HG03469 (cell line): ENCODE results near the gene CEACAM5.
"Not testable (repeated sequence)": the region's sequence is repeated elsewhere in the genome, so short reads cannot be mapped to it uniquely, and the experiment has no call there.

Experiments used
- ATAC-seq: cut with Tn5 transposase; IDR thresholded peaks from one replicate; pipeline ENCODE4 v1.9.1; 2021; ENCODE audit warnings: mild to moderate bottlenecking, moderate library complexity, moderate number of reproducible peaks; ENCODE audit not compliant: unreplicated experiment

CEACAM5 gene

GRCh38 chr19:41700381-41701195 lies 7.8 kb upstream of the CEACAM5 start:
- ATAC-seq = no peak

- ATAC-seq = no peak
Observed at GRCh38 chr19:41701401-41702075, 6.9 kb upstream of the CEACAM5 start.

GRCh38 chr19:41702171-41702651 lies 6.2 kb upstream of the CEACAM5 start:
- no peak for ATAC-seq

GRCh38 chr19:41703602-41704293 lies 4.7 kb upstream of the CEACAM5 start:
- no peak for ATAC-seq

- no peak for ATAC-seq
Observed at GRCh38 chr19:41705393-41706174, 2.8 kb upstream of the CEACAM5 start.

GRCh38 chr19:41706741-41707501 lies 1.5 kb upstream of the CEACAM5 start:
- ATAC-seq = no peak

GRCh38 chr19:41707502-41707812 lies 969 bp upstream of the CEACAM5 start:
- ATAC-seq = no peak

GRCh38 chr19:41707871-41708371 lies 505 bp upstream of the CEACAM5 start:
- no peak for ATAC-seq

GRCh38 chr19:41709516-41709915 lies 1.1 kb downstream of the CEACAM5 start:
- ATAC-seq = not testable (repeated sequence)

- no peak for ATAC-seq
Observed at GRCh38 chr19:41709951-41710645, 1.7 kb downstream of the CEACAM5 start.

- no peak for ATAC-seq
Observed at GRCh38 chr19:41711376-41712261, 3.2 kb downstream of the CEACAM5 start.

- ATAC-seq = no peak
Observed at GRCh38 chr19:41714598-41714997, 6.2 kb downstream of the CEACAM5 start.

- ATAC-seq = no peak
Observed at GRCh38 chr19:41718761-41719160, 10.3 kb downstream of the CEACAM5 start.

- no peak for ATAC-seq
Observed at GRCh38 chr19:41720103-41720502, 11.7 kb downstream of the CEACAM5 start.

- no peak for ATAC-seq
Observed at GRCh38 chr19:41726493-41726892, 18.1 kb downstream of the CEACAM5 start.

- no peak for ATAC-seq
Observed at GRCh38 chr19:41734156-41734555, 25.7 kb downstream of the CEACAM5 start.

GRCh38 chr19:41734585-41734984 lies 26.2 kb downstream of the CEACAM5 start:
- ATAC-seq = no peak

- ATAC-seq = no peak
Observed at GRCh38 chr19:41735071-41735600, 26.7 kb downstream of the CEACAM5 start.
